HG02678 (cell line): ENCODE measurements around the gene WNK2.
"Not testable (repeated sequence)": the region's sequence is repeated elsewhere in the genome, so short reads cannot be mapped to it uniquely, and the experiment has no call there.

ENCODE experiments used
- ATAC-seq: cut with Tn5 transposase; IDR thresholded peaks from one replicate; pipeline ENCODE4 v1.9.1; 2021; ENCODE audit warnings: mild to moderate bottlenecking, moderate library complexity; ENCODE audit not compliant: unreplicated experiment

Gene WNK2

DNA sequence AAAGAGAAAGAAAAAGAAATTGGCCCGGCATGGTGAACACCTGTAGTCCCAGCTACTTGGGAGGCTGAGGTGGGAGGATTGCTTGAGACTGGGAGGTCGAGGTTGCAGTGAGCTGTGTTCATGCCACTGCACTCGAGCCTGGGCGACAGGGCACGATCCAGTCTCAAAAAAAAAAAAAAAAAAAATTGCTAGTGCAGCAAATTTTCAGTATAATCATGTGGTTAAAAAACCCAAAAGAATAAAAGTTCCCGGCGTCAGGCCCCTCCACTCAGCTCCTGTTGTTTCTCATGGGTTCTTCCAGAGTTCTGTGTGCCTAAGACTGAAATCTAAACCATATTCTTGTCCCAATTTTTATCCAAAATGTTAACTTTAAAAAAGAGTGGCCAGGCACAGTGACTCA is 49.1 kb downstream of the WNK2 start:
- no peak for ATAC-seq

GRCh38 chr9:93234600-93234999 is 50.7 kb downstream of the WNK2 start:
- no peak for ATAC-seq

DNA sequence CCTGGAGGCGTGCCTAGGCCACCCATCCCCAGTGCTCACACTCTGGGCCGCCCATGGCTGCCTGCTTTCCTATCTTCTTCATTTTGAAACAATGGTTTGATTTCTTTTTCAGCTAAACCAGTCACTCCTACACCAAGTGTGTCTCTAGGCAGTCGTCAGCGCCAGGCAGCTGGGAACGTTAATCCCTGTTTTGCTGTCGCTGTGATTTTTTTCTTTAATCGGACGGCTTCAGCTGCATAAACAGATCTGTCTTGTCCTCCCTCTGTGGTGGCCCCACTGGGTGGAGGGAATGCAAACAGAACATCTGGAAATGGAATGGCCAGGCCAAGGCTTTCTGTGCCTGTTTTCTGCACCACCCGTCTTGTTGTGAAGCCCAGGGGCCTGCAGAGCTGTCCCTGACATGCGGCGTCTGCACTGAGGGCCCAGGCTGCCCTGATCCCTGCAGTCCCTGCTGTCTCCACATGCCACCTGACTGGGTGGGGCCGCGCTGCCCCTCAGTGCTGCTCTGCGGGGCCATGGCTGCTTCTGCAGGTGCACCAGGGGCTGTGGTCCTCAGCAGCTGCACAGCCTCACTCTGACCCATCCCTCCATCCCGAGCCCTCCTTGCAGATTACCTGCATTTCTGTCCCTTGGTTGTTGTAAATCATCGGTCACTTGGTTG is 51.5 kb downstream of the WNK2 start:
- no peak for ATAC-seq

GRCh38 chr9:93236541-93237206 is 52.7 kb downstream of the WNK2 start:
- ATAC-seq: no peak

DNA sequence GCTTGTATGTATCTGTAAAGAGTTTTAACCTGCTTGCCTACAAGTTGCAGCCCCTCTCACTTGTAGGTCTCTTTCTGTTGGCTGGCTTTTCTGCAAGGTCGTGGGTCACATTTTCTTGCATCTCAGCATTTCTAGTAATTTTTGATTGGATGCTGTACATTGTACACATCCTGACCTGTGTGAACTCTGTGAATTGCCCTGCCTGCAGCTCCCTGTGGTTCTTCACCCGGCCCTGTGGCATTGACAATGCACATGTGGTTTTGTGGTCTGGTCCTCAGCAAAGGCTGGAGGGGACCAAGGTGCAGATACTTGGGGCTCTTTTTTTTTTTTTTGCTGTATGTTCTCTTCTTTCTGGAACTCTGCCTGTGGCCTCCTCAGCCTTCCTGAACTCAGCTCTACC is 53.6 kb downstream of the WNK2 start:
- ATAC-seq: no peak

- no peak for ATAC-seq
Observed at GRCh38 chr9:93238953-93239925, 55.3 kb downstream of the WNK2 start.

DNA sequence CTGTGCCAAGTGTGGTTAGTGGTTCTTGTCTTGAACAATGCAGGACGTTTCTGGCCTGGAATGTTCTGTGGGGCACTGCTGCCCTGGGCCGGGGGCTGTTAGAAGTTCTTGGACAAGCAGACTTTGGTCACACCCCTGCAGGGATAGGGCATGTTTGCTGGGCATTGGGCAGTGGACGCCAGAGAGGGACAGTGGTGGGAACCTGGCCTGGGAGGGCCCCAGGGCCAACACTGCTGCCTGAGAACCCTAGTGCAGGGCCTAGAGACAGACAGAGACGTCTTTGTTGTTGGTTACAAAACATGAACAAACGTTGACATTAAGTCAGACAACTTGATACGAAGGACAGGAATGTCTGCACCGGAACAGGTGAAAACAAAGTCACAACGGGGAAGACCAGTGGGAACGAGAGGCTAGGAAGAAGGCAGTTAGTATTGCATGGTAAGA is 57.0 kb downstream of the WNK2 start:
- no peak for ATAC-seq

- ATAC-seq: no peak
Observed at GRCh38 chr9:93243112-93243511, 59.2 kb downstream of the WNK2 start.

- no peak for ATAC-seq
Observed at GRCh38 chr9:93244101-93244500, 60.2 kb downstream of the WNK2 start.

- no peak for ATAC-seq
Observed at GRCh38 chr9:93244510-93245436, 60.8 kb downstream of the WNK2 start.

DNA sequence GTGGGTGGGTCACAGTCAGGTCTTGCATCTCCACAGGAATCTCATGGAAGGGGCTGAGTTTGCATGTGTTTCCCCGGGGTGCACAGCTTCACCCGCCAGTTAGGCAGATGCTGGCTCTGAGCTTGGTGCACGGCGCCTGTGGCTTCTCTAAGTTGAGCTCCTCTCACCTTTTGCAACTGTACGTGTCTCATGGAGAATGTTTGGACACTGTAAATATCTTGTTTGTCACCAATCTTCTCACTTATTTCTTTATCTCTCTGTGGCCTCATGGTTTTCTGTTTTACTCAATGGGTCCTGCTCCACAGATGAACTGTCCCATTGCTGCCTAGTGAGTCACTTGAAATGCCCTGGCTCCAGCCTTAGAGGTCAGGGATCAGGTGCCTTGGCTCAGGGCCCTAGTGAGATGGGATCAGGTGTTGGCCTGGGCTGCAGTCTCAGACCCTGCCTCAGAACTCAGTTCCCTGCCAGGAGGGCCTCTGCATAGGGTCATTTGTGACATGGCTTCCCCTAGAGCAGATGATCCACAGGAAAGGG is 61.6 kb downstream of the WNK2 start:
- ATAC-seq: no peak

DNA sequence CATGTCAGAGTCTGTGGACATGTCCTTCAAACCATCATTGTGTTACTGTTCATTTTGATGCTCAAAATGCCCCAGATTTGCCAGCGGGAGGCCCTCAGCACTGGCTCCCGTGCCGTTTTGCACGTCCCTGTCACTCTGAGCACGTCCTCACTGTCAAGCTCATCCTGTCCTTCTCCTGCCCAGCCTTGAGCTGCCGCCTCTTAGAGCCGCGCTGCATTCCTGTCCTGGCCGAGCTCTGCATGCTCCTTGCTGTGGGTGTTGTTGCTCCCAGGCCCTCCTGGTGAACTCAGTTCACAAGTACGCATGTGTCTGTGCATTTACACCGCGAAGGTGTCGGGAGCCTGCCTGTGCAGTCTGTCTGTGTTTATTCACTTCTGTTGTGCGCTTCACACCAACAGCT is 62.2 kb downstream of the WNK2 start:
- ATAC-seq: no peak

DNA sequence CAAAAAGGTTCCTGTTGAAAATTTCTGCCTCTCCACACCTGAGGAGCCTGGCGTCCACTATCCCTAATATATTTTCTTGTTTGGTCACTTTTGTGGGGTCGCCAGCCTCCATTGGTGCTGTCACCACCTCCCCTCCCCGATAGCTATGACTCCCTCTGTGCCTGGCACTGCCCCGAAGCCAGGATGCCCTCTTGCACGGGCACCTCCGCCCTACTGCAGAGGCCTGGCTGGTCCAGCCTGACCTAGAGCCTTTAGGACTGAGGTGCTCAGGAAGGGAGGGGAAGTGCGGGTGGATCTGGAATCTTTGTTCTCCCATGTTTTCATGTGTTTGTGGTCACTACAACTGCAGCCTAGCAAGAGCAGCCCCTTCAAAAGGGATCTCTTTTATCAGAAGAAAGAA is 62.6 kb downstream of the WNK2 start:
- no peak for ATAC-seq

GRCh38 chr9:93247099-93247865 is 63.3 kb downstream of the WNK2 start:
- ATAC-seq: no peak

GRCh38 chr9:93247892-93248291 is 64.0 kb downstream of the WNK2 start:
- no peak for ATAC-seq

DNA sequence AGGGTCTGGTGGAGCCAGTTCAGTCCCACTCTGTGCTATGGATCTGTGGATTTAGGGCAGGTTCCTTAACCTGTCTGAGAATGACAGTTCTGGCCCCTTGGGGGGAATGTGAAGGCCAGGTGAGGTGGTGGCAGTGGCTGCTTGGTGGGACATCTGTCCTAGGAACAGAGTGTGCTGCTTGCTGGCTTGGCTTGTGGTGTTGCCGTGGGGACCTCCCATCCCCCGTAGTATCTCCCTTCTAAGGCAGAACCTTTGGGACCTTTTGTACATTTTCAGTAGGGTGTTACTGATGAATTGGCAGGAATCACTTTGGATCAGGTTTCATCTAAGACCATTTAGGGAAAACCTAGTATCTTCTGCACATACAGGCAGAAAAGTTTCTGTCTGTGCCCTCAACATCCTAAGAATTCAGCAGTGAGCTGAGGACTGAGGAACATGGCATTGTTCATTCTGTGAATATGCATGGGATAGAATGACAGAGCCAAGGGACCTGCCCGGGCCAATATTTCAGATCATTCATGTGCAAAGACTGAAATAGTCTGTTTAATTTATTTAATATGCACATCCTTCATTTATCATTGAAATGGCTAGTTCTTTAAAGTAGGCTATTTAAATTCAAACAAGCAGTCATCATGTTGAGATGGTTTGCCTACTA is 64.6 kb downstream of the WNK2 start:
- no peak for ATAC-seq

DNA sequence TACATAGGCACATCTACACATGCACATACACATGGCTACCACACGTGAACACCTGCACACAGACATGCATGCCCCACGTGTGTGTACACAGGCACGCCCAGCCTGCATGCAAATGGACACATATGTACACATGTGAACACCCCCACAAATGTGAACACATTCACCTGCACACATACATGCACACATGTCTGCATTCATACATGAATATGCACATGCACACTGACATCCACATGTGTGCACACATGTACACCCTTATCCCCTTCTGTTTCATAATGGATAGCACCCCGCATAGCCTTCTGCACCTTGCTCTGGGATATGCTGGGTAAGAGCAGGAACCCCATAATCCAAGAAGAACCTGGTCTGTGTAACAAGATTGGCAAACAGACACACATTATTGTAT is 66.2 kb downstream of the WNK2 start:
- no peak for ATAC-seq

DNA sequence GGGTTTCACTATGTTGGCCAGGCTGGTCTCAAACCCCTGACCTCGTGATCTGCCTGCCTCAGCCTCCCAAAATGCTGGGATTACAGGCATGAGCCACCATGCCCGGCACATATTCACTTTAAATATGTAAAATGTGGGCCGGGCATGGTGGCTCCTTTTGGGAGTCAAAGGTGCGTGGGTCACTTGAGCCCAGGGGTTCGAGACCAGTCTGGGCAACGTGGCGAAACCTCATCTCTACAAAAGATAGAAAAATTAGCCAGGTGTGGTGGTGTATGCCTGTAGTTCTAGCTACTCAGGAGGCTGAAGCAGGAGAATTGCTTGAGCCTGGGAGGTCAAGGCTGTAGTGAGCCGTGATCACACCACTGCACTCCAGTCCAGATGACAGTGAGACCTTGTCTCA is 67.4 kb downstream of the WNK2 start:
- ATAC-seq: not testable (repeated sequence)
